HG02943 (cell line): Measurements from ENCODE around the gene TRAF3.
"Not testable (repeated sequence)": the region's sequence is repeated elsewhere in the genome, so short reads cannot be mapped to it uniquely, and the experiment has no call there.

Experiments used
- ATAC-seq: cut with Tn5 transposase; IDR thresholded peaks from one replicate; pipeline ENCODE4 v1.9.1; 2021; ENCODE audit warnings: mild to moderate bottlenecking, low read depth, moderate library complexity; ENCODE audit not compliant: unreplicated experiment

The TRAF3 gene

GRCh38 chr14:102804858-102805257 lies 27.6 kb downstream of the TRAF3 start:
- ATAC-seq, result no peak

GRCh38 chr14:102805371-102805891 lies 28.2 kb downstream of the TRAF3 start:
- ATAC-seq, result no peak

GRCh38 chr14:102805941-102806340 lies 28.7 kb downstream of the TRAF3 start:
- no peak for ATAC-seq

- no peak for ATAC-seq
Measured at GRCh38 chr14:102806447-102806846, 29.2 kb downstream of the TRAF3 start.

GRCh38 chr14:102807013-102807406 lies 29.8 kb downstream of the TRAF3 start:
- no peak for ATAC-seq

GRCh38 chr14:102809870-102810269 lies 32.6 kb downstream of the TRAF3 start:
- ATAC-seq, result no peak

- ATAC-seq, result no peak
Measured at GRCh38 chr14:102810523-102810922, 33.3 kb downstream of the TRAF3 start.

GRCh38 chr14:102811254-102811963 lies 34.2 kb downstream of the TRAF3 start:
- ATAC-seq, result no peak

GRCh38 chr14:102811971-102812370 lies 34.7 kb downstream of the TRAF3 start:
- no peak for ATAC-seq

- ATAC-seq, result no peak
Measured at GRCh38 chr14:102813691-102814090, 36.4 kb downstream of the TRAF3 start.

GRCh38 chr14:102817318-102817717 lies 40.1 kb downstream of the TRAF3 start:
- ATAC-seq, result no peak

- ATAC-seq, result no peak
Measured at GRCh38 chr14:102817942-102818940, 41.0 kb downstream of the TRAF3 start.

- peak; percentile 72 for ATAC-seq
Measured at GRCh38 chr14:102819176-102819628, 42.0 kb downstream of the TRAF3 start.

GRCh38 chr14:102819747-102820330 lies 42.6 kb downstream of the TRAF3 start:
- ATAC-seq, result peak; percentile 2

- ATAC-seq, result no peak
Measured at GRCh38 chr14:102821252-102821651, 44.0 kb downstream of the TRAF3 start.

- no peak for ATAC-seq
Measured at GRCh38 chr14:102822311-102822863, 45.1 kb downstream of the TRAF3 start.

- not testable (repeated sequence) for ATAC-seq
Measured at GRCh38 chr14:102822887-102823286, 45.6 kb downstream of the TRAF3 start.

GRCh38 chr14:102823546-102823945 lies 46.3 kb downstream of the TRAF3 start:
- ATAC-seq, result no peak

- ATAC-seq, result no peak
Measured at GRCh38 chr14:102824832-102825231, 47.6 kb downstream of the TRAF3 start.

- ATAC-seq, result no peak
Measured at GRCh38 chr14:102825307-102826095, 48.3 kb downstream of the TRAF3 start.
